GM13976 (cell line): ENCODE data around the gene HSPA1B.
"Not testable (repeated sequence)": the region's sequence is repeated elsewhere in the genome, so short reads cannot be mapped to it uniquely, and the experiment has no call there.

Experiments used
- DNase-seq: peaks from one replicate; pipeline ENCODE4 v3.0.0; 2012; ENCODE audit warnings: low spot score
- CTCF ChIP-seq: IDR thresholded peaks from 2 replicates; pipeline ENCODE4 v1.5.1; 2012; ENCODE audit warnings: borderline replicate concordance, mild to moderate bottlenecking; ENCODE audit not compliant: insufficient read depth; ENCODE audit errors: extremely low read depth, missing control alignments, control extremely low read depth
- in situ Hi-C: fragments of 300-500 bp; cut with MboI; formaldehyde crosslinking; loops from one replicate; pipeline ENCODE4 v1.12.0; 2022; ENCODE audit warnings: low sequenced_read_pairs, mixed read lengths, inconsistent platforms; ENCODE audit not compliant: unreplicated experiment

Gene HSPA1B

DNA sequence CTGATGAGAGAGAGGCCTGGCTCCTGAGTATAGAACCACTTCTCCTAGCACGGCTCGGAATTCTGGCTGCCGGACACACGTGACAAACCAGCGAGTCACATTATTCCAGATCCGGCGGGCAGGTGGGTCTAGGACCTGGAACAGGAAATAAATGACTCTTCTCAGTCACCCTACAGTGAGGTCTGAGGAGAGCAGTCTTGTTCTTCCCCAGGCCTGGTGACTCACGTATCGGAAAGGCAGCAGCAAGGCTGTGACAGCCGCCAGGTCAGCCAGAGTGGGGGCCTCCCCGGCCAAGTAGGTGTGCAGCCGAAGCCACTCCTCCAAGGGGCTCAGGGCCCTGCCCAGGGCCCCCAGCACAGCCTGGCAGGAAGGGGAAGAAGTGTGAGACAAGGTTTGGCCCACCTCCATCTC, 34.8 kb upstream of the HSPA1B start:
- in situ Hi-C loops: no loop called here
- TF ChIP-seq CTCF: no peak
- DNase-seq: peak; percentile 33

GRCh38 chr6:31793927-31794245, 33.7 kb upstream of the HSPA1B start:
- DNase-seq, in situ Hi-C loops: not testable (repeated sequence)

GRCh38 chr6:31794294-31794865, 33.2 kb upstream of the HSPA1B start:
- DNase-seq: peak; percentile 38
- in situ Hi-C loops: no loop called here
- TF ChIP-seq CTCF: no peak

- in situ Hi-C loops: no loop called here
- no peak for TF ChIP-seq CTCF
- peak; percentile 29 for DNase-seq
Observed at GRCh38 chr6:31794866-31795615, 32.5 kb upstream of the HSPA1B start.

- peak; percentile 98 for DNase-seq
- TF ChIP-seq CTCF: peak; percentile 93
- in situ Hi-C loops: no loop called here
Observed at GRCh38 chr6:31795616-31796298, 31.8 kb upstream of the HSPA1B start, which contains the start of gene VARS1. Gene VARS1, minus strand, starts transcription at chr6:31795752. Its CDS starts 535 bp downstream, at chr6:31795217.

- DNase-seq: no peak
- in situ Hi-C loops: no loop called here
- no peak for TF ChIP-seq CTCF
Observed at GRCh38 chr6:31796993-31797385, 30.5 kb upstream of the HSPA1B start.

DNA sequence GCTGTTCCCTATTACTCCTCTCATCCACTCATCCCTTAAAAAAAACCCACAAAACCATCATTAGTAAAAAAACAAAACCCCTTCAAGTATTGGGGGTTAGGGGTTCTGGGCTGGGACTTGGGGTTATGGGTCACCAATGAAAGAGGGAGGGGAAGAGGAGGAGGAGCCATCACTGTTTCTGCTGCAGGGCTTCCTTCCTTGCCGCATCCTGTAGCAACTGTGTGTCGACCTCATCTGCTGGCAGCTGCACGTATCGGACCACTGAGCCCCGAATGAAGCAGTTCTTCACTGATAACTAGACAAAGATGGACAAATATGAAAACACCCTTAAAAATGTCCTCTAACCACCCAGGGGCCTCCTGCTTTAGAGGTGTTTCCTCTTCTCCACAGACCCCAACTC, 29.9 kb upstream of the HSPA1B start:
- no peak for TF ChIP-seq CTCF
- in situ Hi-C loops: no loop called here
- DNase-seq: no peak
